Measurements from ENCODE around the gene ADGRV1.

- TF ChIP-seq CTCF (IDR thresholded peaks at IDR 0.05; ENCODE audit: borderline replicate concordance, extremely low read depth, low read length, poor library complexity, severe bottlenecking): no peak
- TF ChIP-seq EZH2 (IDR thresholded peaks at IDR 0.05; ENCODE audit: borderline replicate concordance, low read depth, low read length, severe bottlenecking): no peak
Measured at GRCh38 chr5:90844931-90845330, 286.3 kb downstream of the ADGRV1 start.

All from DND-41 (cell line).